Amniotic stem cell (primary cell): ENCODE data around the gene RBBP8.
"Not testable (repeated sequence)": the region's sequence is repeated elsewhere in the genome, so short reads cannot be mapped to it uniquely, and the experiment has no call there.

ENCODE experiments used
- DNase-seq: peaks from one replicate; lab custom pipeline; 2025; lab: John Stamatoyannopoulos, UW

Gene RBBP8

GRCh38 chr18:22946217-22946616 is 13.1 kb downstream of the RBBP8 start:
- DNase-seq, result no peak

DNA sequence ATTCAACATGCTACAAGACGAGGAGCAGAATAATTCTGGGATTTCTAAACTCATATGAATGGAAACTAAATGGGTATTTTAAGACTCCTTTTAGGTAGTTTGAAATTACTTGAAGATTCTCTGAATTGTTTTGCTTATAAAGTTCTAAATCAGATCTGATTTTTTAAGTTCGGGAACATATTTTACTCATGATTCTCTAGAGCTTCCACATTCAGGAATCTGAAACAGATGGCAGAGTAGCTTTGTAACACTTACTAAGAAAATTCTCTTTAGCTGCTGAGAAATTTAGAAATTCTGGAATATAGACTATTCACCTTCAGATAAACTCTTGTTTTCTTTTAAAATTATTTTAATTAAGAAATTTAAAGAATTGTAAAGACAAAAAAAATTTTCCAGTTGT is 13.7 kb downstream of the RBBP8 start:
- no peak for DNase-seq

- no peak for DNase-seq
These were observed 18.7 kb downstream of the RBBP8 start for GRCh38 chr18:22951823-22952222.

DNA sequence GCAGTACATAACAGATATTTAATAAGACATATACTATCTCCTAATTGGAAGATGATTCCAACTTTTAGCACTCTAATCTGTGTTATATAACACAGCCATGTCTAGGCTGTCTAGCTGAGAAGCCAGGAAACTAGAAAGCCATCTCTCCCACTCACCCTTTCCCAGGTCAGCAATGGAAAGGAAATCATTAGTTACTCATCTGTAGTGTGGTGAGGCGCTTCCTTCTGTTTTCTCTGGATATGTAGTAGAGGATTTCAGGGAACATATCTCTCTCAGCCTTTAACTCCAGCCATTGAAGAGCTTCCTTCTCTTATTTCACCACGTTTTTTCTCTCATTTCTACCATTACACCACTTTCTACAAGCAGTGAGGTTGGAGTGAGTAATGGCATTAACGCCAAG is 19.4 kb downstream of the RBBP8 start:
- no peak for DNase-seq

DNA sequence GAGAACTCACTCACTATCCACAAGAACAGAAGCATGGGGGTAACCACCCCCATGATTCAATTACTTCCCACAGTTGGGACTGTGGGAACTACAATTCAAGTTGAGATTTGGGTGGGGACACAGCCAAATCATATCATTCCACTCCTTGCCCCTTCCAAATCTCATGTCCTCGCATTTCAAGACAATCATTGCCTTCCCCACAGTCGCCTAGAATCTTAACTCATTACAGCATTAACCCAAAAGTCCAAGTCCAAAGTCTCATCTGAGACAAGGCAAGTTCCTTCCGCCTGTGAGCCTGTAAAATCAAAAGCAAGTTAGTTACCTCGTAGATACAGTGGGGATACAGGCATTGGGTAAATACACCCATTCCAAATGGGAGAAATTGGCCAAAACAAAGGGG is 20.9 kb downstream of the RBBP8 start:
- DNase-seq, result not testable (repeated sequence)

- no peak for DNase-seq
These were observed 23.1 kb downstream of the RBBP8 start for GRCh38 chr18:22956226-22956625.

DNA sequence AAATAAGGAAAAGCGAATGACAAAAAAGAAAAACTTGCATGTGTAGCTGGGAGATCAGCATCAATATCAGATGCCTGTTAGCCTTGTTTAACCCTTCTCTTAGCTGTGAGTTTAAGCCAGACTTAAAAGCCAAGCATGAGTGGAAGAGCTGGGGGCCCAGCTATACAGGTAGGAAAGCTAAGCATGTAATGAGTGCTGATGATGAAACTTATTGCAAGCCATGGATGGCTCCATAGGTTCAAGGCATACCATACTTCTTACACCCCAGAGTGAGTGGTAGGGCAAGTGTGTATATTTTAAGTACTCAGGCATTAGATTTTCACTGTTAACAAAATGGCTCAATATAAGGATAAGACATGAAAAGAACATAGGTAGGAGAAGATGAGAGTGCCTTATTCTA is 28.0 kb downstream of the RBBP8 start:
- DNase-seq, result no peak

- DNase-seq, result no peak
These were observed 28.9 kb downstream of the RBBP8 start for GRCh38 chr18:22962004-22962403.

DNA sequence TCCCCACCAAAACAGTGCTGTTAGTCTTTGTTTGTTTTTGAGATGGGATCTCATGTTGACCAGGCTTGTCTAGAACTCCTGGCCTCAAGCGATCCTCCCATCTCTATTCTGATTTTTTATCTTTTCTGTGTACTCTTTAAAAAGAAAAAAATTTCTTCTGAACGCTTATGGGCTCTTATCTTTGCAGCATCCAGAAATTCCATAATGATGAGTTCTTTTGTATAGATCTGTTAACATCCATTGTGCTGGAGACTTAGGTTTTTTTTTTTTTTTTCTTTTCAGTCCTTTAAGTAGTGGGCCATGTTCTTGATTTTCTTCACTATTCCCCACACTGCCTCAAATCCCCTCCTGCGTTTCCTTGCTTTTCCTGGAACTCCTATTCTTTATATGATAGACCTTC is 31.0 kb downstream of the RBBP8 start:
- no peak for DNase-seq

GRCh38 chr18:22964722-22965121 is 31.6 kb downstream of the RBBP8 start:
- DNase-seq, result no peak

DNA sequence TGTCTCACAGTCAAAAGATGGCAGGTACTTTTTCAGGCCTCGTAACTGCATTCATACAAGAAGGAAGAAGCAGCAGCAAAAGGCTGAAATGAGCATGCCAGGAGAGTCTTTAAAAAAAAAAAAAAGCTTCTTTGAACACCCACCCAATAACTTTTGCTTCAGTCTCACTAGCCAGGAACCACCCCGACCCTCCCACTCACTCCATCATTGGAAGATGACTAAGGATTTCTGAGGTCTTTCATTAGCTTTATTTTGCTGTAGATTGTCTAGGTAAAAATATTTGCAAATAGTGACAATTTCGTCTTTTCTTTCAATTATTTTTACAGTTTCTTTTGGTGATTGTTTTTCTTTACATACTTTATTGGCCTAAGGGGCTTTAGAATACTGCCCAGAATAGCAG is 37.9 kb downstream of the RBBP8 start:
- DNase-seq, result no peak

DNA sequence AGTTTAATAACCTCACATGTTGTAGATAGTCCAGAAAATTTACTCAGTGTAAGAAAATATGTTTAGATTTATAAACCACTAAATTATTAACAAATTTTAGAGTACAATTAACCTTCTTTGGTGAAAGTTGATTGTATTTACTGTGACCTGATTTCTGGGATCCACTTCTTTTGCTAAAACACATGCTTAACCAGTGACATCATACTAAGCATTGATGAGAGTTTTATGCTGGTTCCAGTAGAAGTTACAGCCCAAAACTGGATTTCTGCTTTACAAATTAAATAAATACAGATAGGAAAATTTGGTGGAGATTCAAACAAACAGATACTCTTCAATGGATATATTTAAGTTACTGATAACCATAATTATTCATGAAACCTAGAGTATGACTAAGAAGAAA is 40.9 kb downstream of the RBBP8 start:
- no peak for DNase-seq

GRCh38 chr18:22974707-22975106 is 41.6 kb downstream of the RBBP8 start:
- DNase-seq, result no peak

GRCh38 chr18:22975508-22975907 is 42.4 kb downstream of the RBBP8 start:
- DNase-seq, result no peak

GRCh38 chr18:22977847-22978701 is 44.9 kb downstream of the RBBP8 start:
- DNase-seq, result peak; percentile 64

DNA sequence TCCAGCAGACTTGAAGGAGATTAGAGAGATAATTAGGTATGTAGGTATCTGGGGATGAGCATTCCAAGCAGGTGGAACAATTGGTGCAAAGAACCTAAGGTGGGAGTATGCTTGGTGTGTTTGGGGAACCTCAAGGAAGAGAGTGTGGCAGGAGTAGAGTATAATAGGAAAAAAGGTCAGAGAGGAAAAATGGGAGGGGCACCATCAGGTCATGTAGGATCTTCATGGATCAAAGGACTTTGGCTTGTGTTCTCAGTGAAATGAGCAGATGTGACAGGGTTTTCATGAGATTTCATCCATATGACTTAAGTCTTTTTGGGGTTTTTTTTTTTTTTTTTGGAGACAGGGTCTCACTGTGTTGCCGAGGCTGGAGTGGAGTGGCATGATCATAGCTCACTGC is 47.3 kb downstream of the RBBP8 start:
- DNase-seq, result no peak

DNA sequence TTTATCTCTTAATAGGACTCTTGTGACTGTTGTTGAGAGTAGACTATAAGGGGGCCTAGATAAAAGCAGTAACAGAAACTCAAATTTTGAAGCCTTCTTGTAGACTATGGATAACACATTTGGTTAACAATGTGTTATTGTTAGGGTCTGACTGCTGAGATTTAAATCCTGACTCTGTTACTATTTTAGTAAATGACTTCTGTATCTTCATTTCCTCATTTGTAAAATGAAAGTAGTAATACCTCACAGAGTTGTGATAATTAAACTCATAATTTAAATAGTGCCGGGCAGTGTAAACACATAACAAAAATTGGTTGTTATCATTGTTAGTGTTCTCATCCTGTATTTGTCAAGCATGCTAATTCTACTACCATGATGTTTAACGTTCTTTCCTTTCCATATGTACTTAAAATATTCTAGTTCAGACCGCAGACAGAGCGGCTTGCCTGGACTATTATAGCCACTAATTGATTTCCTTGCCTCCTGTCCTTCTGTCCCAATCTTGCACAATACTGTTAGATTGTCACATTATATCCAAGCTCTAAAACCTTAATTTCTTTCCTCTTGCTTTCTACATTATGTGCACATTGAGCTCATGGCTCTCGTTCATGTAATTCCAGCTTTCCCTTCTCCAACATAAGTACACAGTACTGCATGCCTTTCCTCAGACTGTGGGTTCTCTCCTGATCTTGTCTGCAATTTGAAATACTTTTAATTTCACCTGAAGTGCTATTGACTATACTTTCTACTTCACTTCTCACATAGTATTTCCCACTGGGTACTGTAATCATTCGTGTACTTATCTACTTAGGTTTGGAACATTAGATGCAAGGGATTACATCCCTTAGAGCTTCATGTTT is 48.4 kb downstream of the RBBP8 start:
- no peak for DNase-seq

DNA sequence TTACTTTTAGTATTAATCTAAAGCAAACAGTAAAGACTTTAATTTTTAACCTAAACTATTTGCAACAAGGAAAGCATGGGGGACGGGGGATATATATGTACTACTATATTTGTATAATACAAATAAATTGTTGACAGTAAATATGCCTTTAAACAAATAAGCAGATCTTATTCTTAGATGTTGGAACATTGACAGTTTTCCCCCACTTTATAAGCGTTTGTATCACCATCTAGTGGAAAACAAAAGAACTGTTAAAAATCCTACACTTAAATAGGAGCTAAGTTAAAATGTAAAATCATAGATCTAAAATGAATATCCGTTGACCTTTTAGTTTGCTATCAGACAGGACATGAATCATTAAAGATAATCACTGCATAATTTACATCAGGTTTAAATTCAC is 50.0 kb downstream of the RBBP8 start:
- peak; percentile 23 for DNase-seq

DNA sequence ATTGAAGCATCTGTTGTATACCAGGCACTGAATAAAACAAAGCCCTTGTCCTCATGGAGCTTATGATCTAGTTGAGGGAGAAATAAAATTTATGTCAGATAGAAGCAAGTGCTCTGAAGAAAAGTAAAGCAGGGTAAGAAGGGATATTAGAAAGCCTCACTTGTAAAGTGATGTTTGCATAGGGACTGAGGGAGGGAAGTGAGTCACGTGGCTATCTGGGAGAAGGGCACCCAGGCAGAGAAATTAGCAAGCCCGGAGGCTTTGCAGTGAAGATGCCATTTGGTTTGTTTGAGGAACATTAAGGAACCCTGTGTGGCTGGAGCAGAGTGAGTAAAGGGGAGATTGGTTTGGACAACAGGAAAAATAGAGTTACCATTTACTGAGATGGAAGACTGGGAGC is 52.1 kb downstream of the RBBP8 start:
- DNase-seq, result no peak

DNA sequence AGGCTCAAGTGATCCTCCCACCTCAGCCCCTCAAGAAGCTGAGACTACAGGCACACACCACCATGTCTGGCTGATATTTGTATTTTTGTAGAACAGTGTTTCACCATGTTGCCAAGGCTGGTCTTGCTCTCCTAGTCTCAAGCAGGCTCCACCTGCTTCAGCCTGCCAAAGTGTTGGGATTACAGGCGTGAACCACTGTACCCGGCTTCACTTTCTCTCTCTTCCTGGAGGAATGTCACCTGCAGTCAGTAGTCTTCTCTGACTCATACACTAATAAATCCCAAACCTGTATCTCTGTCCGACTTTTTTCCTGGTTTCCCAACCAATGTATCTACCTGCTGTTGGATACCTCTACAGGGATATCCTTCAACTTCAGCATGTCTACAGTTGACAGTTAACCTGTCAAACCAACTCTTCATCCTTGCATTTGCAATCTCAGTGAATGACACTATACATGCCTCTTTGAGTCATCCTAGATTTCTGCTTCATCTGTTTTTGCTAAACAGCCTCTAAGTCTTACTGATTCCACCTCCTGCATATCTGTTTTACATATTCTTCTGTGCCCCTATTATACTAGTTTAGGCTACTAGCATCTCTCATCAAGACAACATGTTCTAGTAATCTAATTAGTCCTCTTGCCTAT is 54.5 kb downstream of the RBBP8 start:
- no peak for DNase-seq

- DNase-seq, result no peak
These were observed 55.1 kb downstream of the RBBP8 start for GRCh38 chr18:22988208-22988607.

GRCh38 chr18:22998344-22998743 is 65.2 kb downstream of the RBBP8 start:
- no peak for DNase-seq

DNA sequence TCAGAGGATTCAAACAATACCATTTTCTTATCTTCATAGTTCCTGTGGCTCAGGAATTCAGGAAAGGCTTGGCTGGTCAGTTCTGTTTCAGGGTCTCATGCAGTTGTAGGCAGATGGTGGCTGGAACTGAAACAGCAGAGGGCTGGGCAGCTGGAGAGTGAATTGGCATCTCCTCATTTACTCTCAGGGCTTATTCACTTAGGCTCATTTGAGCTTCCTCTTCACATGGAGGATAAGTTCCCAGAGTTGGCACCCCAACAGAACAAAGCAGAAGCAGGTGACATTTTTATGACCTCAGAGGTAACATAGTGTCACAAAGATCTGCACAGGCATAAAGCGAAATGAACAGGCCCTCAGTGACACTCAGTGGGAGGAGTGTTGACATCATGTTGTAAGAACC is 66.1 kb downstream of the RBBP8 start:
- no peak for DNase-seq
